Endothelial cell of umbilical vein (primary cell): ENCODE results near the gene PRH1. TPM values are rescaled to one million over a fixed set of nuclear protein-coding genes. Genes with fewer than 3 reads are reported as not detected.

Experiments used
- BruUV-seq: library from RNA; stranded (reverse); fragments of 400-500 nt; replicated peaks from 2 replicates; lab custom pipeline; 2021; lab: Mats Ljungman, UMichigan
- CTCF ChIA-PET: fragments of 300-600, 350-600 bp; sonication (Branson Sonifier 250); formaldehyde crosslinking; loops from one replicate; lab custom pipeline; 2021; ENCODE audit warnings: antibody characterized with exemption, inconsistent platforms; lab: Charles Lee
- POLR2A ChIA-PET: fragments of 300-600, 350-600 bp; sonication (Branson Sonifier 250); formaldehyde crosslinking; loops from one replicate; lab custom pipeline; 2021; ENCODE audit warnings: antibody characterized with exemption, inconsistent platforms; lab: Charles Lee
- DNase-seq: peaks from one replicate; pipeline ENCODE4 v3.0.0-alpha.2; 2011; ENCODE audit warnings: low read depth, low spot score
- FAIRE-seq: peaks from 2 replicates; lab custom pipeline; 2011; peaks lifted over from hg19 to GRCh38; lab: Jason Lieb, UNC
- H2AFZ ChIP-seq: 2 replicates; pipeline ENCODE4 v1.6.0; 2012; ENCODE audit warnings: low read depth, low read length, control low read depth, inconsistent platforms
- H3K27ac ChIP-seq: 2 replicates; pipeline ENCODE4 v1.5.1; 2011; ENCODE audit warnings: low read depth, mild to moderate bottlenecking, control low read depth, low read length, moderate library complexity; ENCODE audit not compliant: insufficient read depth
- H3K27me3 ChIP-seq, 2 experiments: 2 replicates each; pipeline versions ENCODE4 v1.6.0 to v1.6.1; 2011; ENCODE audit warnings: low read length in 2 of 2, mixed read lengths in 1 of 2; ENCODE audit not compliant: control insufficient read depth in 2 of 2, insufficient read depth in 2 of 2
- H3K36me3 ChIP-seq, 2 experiments: 2 replicates in 1 of 2; 3 replicates in 1 of 2; pipeline ENCODE4 v1.5.1; 2011; ENCODE audit warnings: low read length in 2 of 2, mild to moderate bottlenecking in 1 of 2, moderate library complexity in 1 of 2; ENCODE audit not compliant: control insufficient read depth in 2 of 2, insufficient read depth in 2 of 2; ENCODE audit errors: extremely low read depth in 1 of 2
- H3K4me1 ChIP-seq: 3 replicates; pipeline ENCODE4 v1.5.1; 2011; ENCODE audit warnings: mild to moderate bottlenecking, low read length; ENCODE audit not compliant: control insufficient read depth, insufficient read depth; ENCODE audit errors: extremely low read depth
- H3K4me2 ChIP-seq: 2 replicates; pipeline ENCODE4 v1.6.1; 2011; ENCODE audit warnings: low read length, control low read depth, mixed read lengths; ENCODE audit not compliant: insufficient read depth
- H3K4me3 ChIP-seq, 3 experiments: fragments of 200-600 bp in 1 of 3; sonication (generic), shearing (Covaris generic) in 1 of 3; replicated peaks in 1 of 3; 2 replicates each; pipeline ENCODE4 v1.5.1; 2011 to 2016; ENCODE audit warnings: control low read depth in 3 of 3, low read length in 3 of 3, mild to moderate bottlenecking in 2 of 3, inconsistent platforms in 1 of 3, low read depth in 1 of 3, moderate library complexity in 1 of 3; ENCODE audit not compliant: insufficient read depth in 1 of 3
- H3K79me2 ChIP-seq: 2 replicates; pipeline ENCODE4 v1.6.0; 2012; ENCODE audit warnings: low read length, inconsistent platforms; ENCODE audit not compliant: control insufficient read depth, insufficient read depth
- H3K9ac ChIP-seq: replicated peaks from 2 replicates; pipeline ENCODE3; 2011; ENCODE audit warnings: low read length, control low read depth; ENCODE audit not compliant: insufficient read depth; ENCODE audit errors: extremely low read depth
- H3K9me1 ChIP-seq: replicated peaks from 3 replicates; pipeline ENCODE4 v1.6.0; 2011; ENCODE audit warnings: mild to moderate bottlenecking, low read length; ENCODE audit not compliant: control insufficient read depth, insufficient read depth; ENCODE audit errors: extremely low read depth
- H3K9me3 ChIP-seq: replicated peaks from 2 replicates; pipeline ENCODE4 v1.5.1; 2012; ENCODE audit warnings: low read length, inconsistent platforms; ENCODE audit not compliant: control insufficient read depth, insufficient read depth
- H4K20me1 ChIP-seq: replicated peaks from 2 replicates; pipeline ENCODE3; 2011; ENCODE audit warnings: mild to moderate bottlenecking, low read length; ENCODE audit not compliant: control insufficient read depth, insufficient read depth; ENCODE audit errors: extremely low read depth
- EZH2 ChIP-seq: IDR thresholded peaks from 2 replicates; pipeline ENCODE4 v1.6.1; 2012; ENCODE audit warnings: borderline replicate concordance, low read depth, mild to moderate bottlenecking, moderate library complexity, low read length, inconsistent platforms; ENCODE audit not compliant: severe bottlenecking
- FOS ChIP-seq: IDR thresholded peaks from 2 replicates; pipeline ENCODE4 v1.6.1; 2011; ENCODE audit warnings: mild to moderate bottlenecking, low read length, moderate library complexity, borderline replicate concordance; ENCODE audit not compliant: insufficient read depth
- GATA2 ChIP-seq: IDR thresholded peaks from 2 replicates; pipeline ENCODE4 v1.7.0; 2011; ENCODE audit warnings: low read depth, mild to moderate bottlenecking, moderate library complexity, mixed read lengths, low read length; ENCODE audit not compliant: insufficient read length, insufficient read depth
- JUN ChIP-seq: IDR thresholded peaks from 2 replicates; pipeline ENCODE4 v1.6.1; 2011; ENCODE audit warnings: borderline replicate concordance, low read depth; ENCODE audit not compliant: insufficient read length, insufficient read depth
- MYC ChIP-seq: IDR thresholded peaks from one replicate; pipeline ENCODE4 v1.6.1; 2011; ENCODE audit warnings: mild to moderate bottlenecking, low read depth, low read length
- POLR2A ChIP-seq: IDR thresholded peaks from 2 replicates; pipeline ENCODE4 v1.6.1; 2012; ENCODE audit warnings: low read depth, mild to moderate bottlenecking, control low read depth, low read length
- POLR2AphosphoS5 ChIP-seq: IDR thresholded peaks from 2 replicates; pipeline ENCODE4 v1.6.1; 2012; ENCODE audit warnings: low read depth, mild to moderate bottlenecking, control low read depth, low read length, moderate library complexity; ENCODE audit not compliant: insufficient read depth
- dilution Hi-C: fragments of 300-500 bp; cut with MboI; formaldehyde crosslinking; loops from one replicate; pipeline ENCODE4 v1.15.0; 2019; ENCODE audit warnings: low sequenced_read_pairs; ENCODE audit not compliant: extremely low pct_ligation_motif_present
- intact Hi-C: fragments of 100-400 bp; cut with micrococcal nuclease; formaldehyde crosslinking; loops from one replicate; pipeline ENCODE4 v1.10.0; 2022
- polyA plus RNA-seq, 4 experiments: library from polyadenylated mRNA; depleted of rRNA in 3 of 4; stranded (reverse) in 3 of 4; unstranded in 1 of 4; fragments of >200 nt; gene quantifications; 2 replicates each; pipeline versions ENCODE4 v1.2.1 to v1.2.3, GENCODE V29; 2011 to 2012; ENCODE audit warnings: missing spikeins in 1 of 4
- small RNA-seq: library from RNA; depleted of rRNA; stranded (forward); fragments of <200 nt; gene quantifications from one replicate; pipeline ENCODE3, GENCODE V24; 2012; ENCODE audit warnings: low replicate concordance, low read depth; ENCODE audit not compliant: insufficient read depth, insufficient read length
- total RNA-seq: library from RNA; stranded (reverse); gene quantifications from 2 replicates; pipeline ENCODE4 v1.2.3, GENCODE V29; 2021
- TF ChIP-seq, protein P1 (sequence below), 2 donors: IDR thresholded peaks; 1 replicate in 1 of 2; 2 replicates in 1 of 2; pipeline ENCODE4 v1.5.1; 2011; ENCODE audit warnings: low read length in 2 of 2, mild to moderate bottlenecking in 2 of 2, moderate library complexity in 2 of 2, control low read depth in 1 of 2, inconsistent platforms in 1 of 2, low read depth in 1 of 2; ENCODE audit not compliant: insufficient read depth in 1 of 2; ENCODE audit errors: extremely low read depth in 1 of 2
- TF ChIP-seq, protein P2 (sequence below): IDR thresholded peaks from 2 replicates; pipeline ENCODE4 v1.6.1; 2011; ENCODE audit not compliant: insufficient read depth, insufficient read length

The PRH1 gene
- total and polyA plus RNA-seq, 2 donors (not counting 3 experiments of a cell fraction or from before 2014, with no cell fraction given), result 2.3 to 16.2 TPM

DNA sequence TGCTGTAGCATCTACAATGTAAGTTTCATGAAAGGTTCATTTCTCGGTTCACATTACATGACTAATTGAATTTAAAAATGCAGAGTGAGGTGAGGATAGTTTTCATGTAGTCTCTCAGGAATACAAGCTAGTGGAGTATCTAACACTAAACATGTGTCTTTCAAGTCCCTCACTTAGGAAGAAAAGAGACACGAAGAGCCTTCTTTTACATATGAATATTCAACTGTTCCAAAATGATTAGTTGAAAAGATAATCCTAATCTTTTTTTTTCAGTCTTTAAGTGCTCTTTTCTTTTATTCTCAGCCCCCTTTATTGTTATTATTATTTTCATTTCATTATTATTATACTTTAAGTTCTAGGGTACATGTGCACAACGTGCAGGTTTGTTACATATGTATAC is 45.6 kb downstream of the PRH1 start:
- Histone ChIP-seq H4K20me1 (no peaks in the 10 kb centered on the region), H3K9me3 (no peaks in the 10 kb centered on the region), H3K27me3 (no peaks in the 10 kb centered on the region), H3K4me1 (no peaks in the 10 kb centered on the region), H3K4me3 (no peak overlapping the region), H3K36me3 (no peaks in the 10 kb centered on the region), H3K9me1 (no peaks in the 10 kb centered on the region), H2AFZ (no peak overlapping the region), H3K79me2 (no peaks in the 10 kb centered on the region), H3K4me2 (no peak overlapping the region), H3K9ac (no peak overlapping the region), H3K27ac (no peak overlapping the region)
- FAIRE-seq (no peak), DNase-seq (no peak)
- ChIA-PET CTCF (no interaction called here), POLR2A (no interaction called here)
- BruUV-seq, result no TSS peak
- dilution Hi-C loops, result no loop called here
- intact Hi-C loops, result no loop called here
- TF ChIP-seq POLR2AphosphoS5 (no peak), JUN (no peak), MYC (no peak), EZH2 (no peak), FOS (no peak), GATA2 (no peak), POLR2A (no peak)
- TF ChIP-seq, protein P1, sequence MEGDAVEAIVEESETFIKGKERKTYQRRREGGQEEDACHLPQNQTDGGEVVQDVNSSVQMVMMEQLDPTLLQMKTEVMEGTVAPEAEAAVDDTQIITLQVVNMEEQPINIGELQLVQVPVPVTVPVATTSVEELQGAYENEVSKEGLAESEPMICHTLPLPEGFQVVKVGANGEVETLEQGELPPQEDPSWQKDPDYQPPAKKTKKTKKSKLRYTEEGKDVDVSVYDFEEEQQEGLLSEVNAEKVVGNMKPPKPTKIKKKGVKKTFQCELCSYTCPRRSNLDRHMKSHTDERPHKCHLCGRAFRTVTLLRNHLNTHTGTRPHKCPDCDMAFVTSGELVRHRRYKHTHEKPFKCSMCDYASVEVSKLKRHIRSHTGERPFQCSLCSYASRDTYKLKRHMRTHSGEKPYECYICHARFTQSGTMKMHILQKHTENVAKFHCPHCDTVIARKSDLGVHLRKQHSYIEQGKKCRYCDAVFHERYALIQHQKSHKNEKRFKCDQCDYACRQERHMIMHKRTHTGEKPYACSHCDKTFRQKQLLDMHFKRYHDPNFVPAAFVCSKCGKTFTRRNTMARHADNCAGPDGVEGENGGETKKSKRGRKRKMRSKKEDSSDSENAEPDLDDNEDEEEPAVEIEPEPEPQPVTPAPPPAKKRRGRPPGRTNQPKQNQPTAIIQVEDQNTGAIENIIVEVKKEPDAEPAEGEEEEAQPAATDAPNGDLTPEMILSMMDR (IDR thresholded peaks at IDR 0.05; ENCODE audit: extremely low read depth in 1 of 2, insufficient read depth in 1 of 2, low read depth in 1 of 2, low read length in 2 of 2), result no peak
- TF ChIP-seq, protein P2, sequence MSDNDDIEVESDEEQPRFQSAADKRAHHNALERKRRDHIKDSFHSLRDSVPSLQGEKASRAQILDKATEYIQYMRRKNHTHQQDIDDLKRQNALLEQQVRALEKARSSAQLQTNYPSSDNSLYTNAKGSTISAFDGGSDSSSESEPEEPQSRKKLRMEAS, result no peak

Small RNA genes within 50 kb of the gene (small RNA-seq; reads per million reads assigned to genes)
- 2.4 reads per million, percentile 8 among the genes with 10 or more reads in this experiment for gene PRR4

Other genes starting within 250 kb of the PRH1 start
- 14.6 and 15.2 TPM in 2 replicates for gene STYK1, start 210.2 kb downstream of the PRH1 start, total RNA-seq
- 6.0 and 7.7 TPM in 2 replicates for gene STYK1, start 210.2 kb downstream of the PRH1 start, polyA plus RNA-seq
- gene YBX3, start 160.9 kb downstream of the PRH1 start, total RNA-seq, result 411 and 441 TPM in 2 replicates
- gene YBX3, start 160.9 kb downstream of the PRH1 start, polyA plus RNA-seq, result 99.3 and 137 TPM in 2 replicates
- not detected in 2 replicates for gene TAS2R7, start 81.6 kb downstream of the PRH1 start, total RNA-seq
- not detected in 2 replicates for gene TAS2R7, start 81.6 kb downstream of the PRH1 start, polyA plus RNA-seq
- gene TAS2R8, start 77.0 kb downstream of the PRH1 start, total RNA-seq, result not detected in 2 replicates
- gene TAS2R8, start 77.0 kb downstream of the PRH1 start, polyA plus RNA-seq, result not detected in 2 replicates
- not detected in 2 replicates for gene TAS2R9, start 74.1 kb downstream of the PRH1 start, total RNA-seq
- not detected in 2 replicates for gene TAS2R9, start 74.1 kb downstream of the PRH1 start, polyA plus RNA-seq
- gene TAS2R10, start 57.9 kb downstream of the PRH1 start, total RNA-seq, result 0.66 TPM in 1 of 2 replicates, not detected in the other
- gene TAS2R10, start 57.9 kb downstream of the PRH1 start, polyA plus RNA-seq, result 0.11 and 0.22 TPM in 2 replicates
- gene PRR4, start 34.8 kb downstream of the PRH1 start, total RNA-seq, result 2.4 and 2.8 TPM in 2 replicates
- 2.4 and 2.6 TPM in 2 replicates for gene PRR4, start 34.8 kb downstream of the PRH1 start, polyA plus RNA-seq
- 0.97 and 1.7 TPM in 2 replicates for gene TAS2R13, start 25.3 kb upstream of the PRH1 start, total RNA-seq
- gene TAS2R13, start 25.3 kb upstream of the PRH1 start, polyA plus RNA-seq, result 0.04 and 0.08 TPM in 2 replicates
- gene PRH2, start 45.0 kb upstream of the PRH1 start, total RNA-seq, result not detected in 2 replicates
- gene PRH2, start 45.0 kb upstream of the PRH1 start, polyA plus RNA-seq, result 0.21 TPM in 1 of 2 replicates, not detected in the other
- gene TAS2R14, start 55.0 kb upstream of the PRH1 start, total RNA-seq, result 3.0 and 4.2 TPM in 2 replicates
- gene TAS2R14, start 55.0 kb upstream of the PRH1 start, polyA plus RNA-seq, result 0.76 and 0.91 TPM in 2 replicates
- 1.5 and 1.6 TPM in 2 replicates for gene TAS2R50, start 102.7 kb upstream of the PRH1 start, total RNA-seq
- 0.12 TPM in 1 of 2 replicates, not detected in the other for gene TAS2R50, start 102.7 kb upstream of the PRH1 start, polyA plus RNA-seq
- gene TAS2R20, start 114.0 kb upstream of the PRH1 start, total RNA-seq, result 2.2 and 3.3 TPM in 2 replicates
- 0.30 and 0.48 TPM in 2 replicates for gene TAS2R20, start 114.0 kb upstream of the PRH1 start, polyA plus RNA-seq
- 3.1 and 4.1 TPM in 2 replicates for gene TAS2R19, start 138.4 kb upstream of the PRH1 start, total RNA-seq
- 0.12 and 0.29 TPM in 2 replicates for gene TAS2R19, start 138.4 kb upstream of the PRH1 start, polyA plus RNA-seq
- gene TAS2R31, start 147.2 kb upstream of the PRH1 start, total RNA-seq, result 3.2 and 4.3 TPM in 2 replicates
- 0.12 TPM in 1 of 2 replicates, not detected in the other for gene TAS2R31, start 147.2 kb upstream of the PRH1 start, polyA plus RNA-seq
- gene TAS2R46, start 178.0 kb upstream of the PRH1 start, total RNA-seq, result 1.4 and 2.4 TPM in 2 replicates
- gene TAS2R46, start 178.0 kb upstream of the PRH1 start, polyA plus RNA-seq, result 0.14 TPM in 1 of 2 replicates, not detected in the other
- gene TAS2R43, start 208.1 kb upstream of the PRH1 start, total RNA-seq, result 0.88 and 1.8 TPM in 2 replicates
- 0.07 TPM in 1 of 2 replicates, not detected in the other for gene TAS2R43, start 208.1 kb upstream of the PRH1 start, polyA plus RNA-seq